Hepatocyte (in vitro differentiated cells): ENCODE results near the gene CXCL16. TPM values are rescaled to one million over a fixed set of nuclear protein-coding genes. Genes with fewer than 3 reads are reported as not detected.

Experiments used
- DNase-seq: peaks from one replicate; pipeline ENCODE4 v3.0.0-alpha.2; 2016; ENCODE audit warnings: low spot score
- H2AFZ ChIP-seq: fragments of 200-600 bp; sonication (generic); 2 replicates; pipeline ENCODE4 v1.6.0; 2016; ENCODE audit warnings: antibody characterized with exemption, mild to moderate bottlenecking
- H3K27ac ChIP-seq: fragments of 200-600 bp; sonication (generic); 2 replicates; pipeline ENCODE4 v1.5.1; 2016; ENCODE audit warnings: mild to moderate bottlenecking
- H3K27me3 ChIP-seq: fragments of 200-600 bp; sonication (generic); 2 replicates; pipeline ENCODE4 v1.6.1; 2016
- H3K36me3 ChIP-seq: fragments of 200-600 bp; sonication (generic); replicated peaks from 2 replicates; pipeline ENCODE4 v1.5.1; 2016; ENCODE audit warnings: low read depth; ENCODE audit not compliant: insufficient read depth
- H3K4me1 ChIP-seq: fragments of 200-600 bp; sonication (generic); 2 replicates; pipeline ENCODE4 v1.5.1; 2016; ENCODE audit warnings: mild to moderate bottlenecking, moderate library complexity; ENCODE audit not compliant: insufficient read depth
- H3K4me2 ChIP-seq: fragments of 200-600 bp; sonication (generic); 2 replicates; pipeline ENCODE4 v1.6.0; 2016
- H3K4me3 ChIP-seq: fragments of 200-600 bp; sonication (generic); 2 replicates; pipeline ENCODE4 v1.5.1; 2016; ENCODE audit warnings: mild to moderate bottlenecking
- H3K79me2 ChIP-seq: fragments of 200-600 bp; sonication (generic); 2 replicates; pipeline ENCODE4 v1.6.0; 2017; ENCODE audit warnings: mild to moderate bottlenecking
- H3K9me2 ChIP-seq: fragments of 200-600 bp; sonication (generic); replicated peaks from 2 replicates; pipeline ENCODE4 v1.6.0; 2017; ENCODE audit warnings: mild to moderate bottlenecking; ENCODE audit not compliant: insufficient read depth
- H3K9me3 ChIP-seq: fragments of 200-600 bp; sonication (generic); 2 replicates; pipeline ENCODE4 v1.5.1; 2016; ENCODE audit warnings: low read depth, mild to moderate bottlenecking
- H4K20me1 ChIP-seq: fragments of 200-600 bp; sonication (generic); 2 replicates; pipeline ENCODE4 v1.6.0; 2016; ENCODE audit warnings: mild to moderate bottlenecking; ENCODE audit not compliant: insufficient read depth, poor library complexity, severe bottlenecking
- CTCF ChIP-seq: fragments of 200-600 bp; sonication (generic); IDR thresholded peaks from 2 replicates; pipeline ENCODE4 v1.5.1; 2016; ENCODE audit warnings: antibody characterized with exemption, mild to moderate bottlenecking; ENCODE audit not compliant: poor library complexity
- EZH2 ChIP-seq: fragments of 200-600 bp; sonication (generic); IDR thresholded peaks from 2 replicates; pipeline ENCODE4 v1.6.1; 2016; ENCODE audit warnings: antibody characterized with exemption, mild to moderate bottlenecking, borderline replicate concordance
- EZH2phosphoT487 ChIP-seq: fragments of 200-600 bp; sonication (generic); IDR thresholded peaks from one replicate; pipeline ENCODE4 v1.6.1; 2018; ENCODE audit warnings: antibody characterized with exemption, mild to moderate bottlenecking, low read depth, moderate library complexity; ENCODE audit not compliant: unreplicated experiment, severe bottlenecking
- WGBS: methylation state at CpG from one replicate; pipeline ENCODE4 v1.1.6; 2016; ENCODE audit warnings: low lambda C conversion rate; ENCODE audit errors: missing lambda C conversion rate; 5-methylcytosine and 5-hydroxymethylcytosine counted together
- polyA plus RNA-seq: library from polyadenylated mRNA; unstranded; fragments of >200 nt; fragmentation: Nextera tagmentation; extraction: Ambion mirVana; gene quantifications from 2 replicates; pipeline ENCODE4 v1.2.1, GENCODE V29; 2016
- total RNA-seq: library from RNA; depleted of rRNA; stranded (reverse); fragments of >200 nt; gene quantifications from 2 replicates; pipeline ENCODE4 v1.2.3, GENCODE V29; 2014

Gene CXCL16
- total and polyA plus RNA-seq, 2 experiments from 2014 or later: 39.9 to 82.5 TPM

- Histone ChIP-seq H3K27me3 (no peaks in the 10 kb centered on the region), H3K4me3 (no peak overlapping the region), H3K27ac (no peak overlapping the region), H3K9me3 (no peaks in the 10 kb centered on the region), H3K9me2 (no peaks in the 10 kb centered on the region), H3K4me2 (no peak overlapping the region), H3K36me3 (no peaks in the 10 kb centered on the region), H2AFZ (no peak overlapping the region), H4K20me1 (no peaks in the 10 kb centered on the region), H3K4me1 (peaks cover 11% of the 10 kb centered on the region), H3K79me2 (no peaks in the 10 kb centered on the region)
- TF ChIP-seq EZH2phosphoT487 (no peak), CTCF (no peak), EZH2 (no peak)
- DNase-seq: no peak
- WGBS: 68% methylated on average over 28 of the region's 28 CpGs
Measured at GRCh38 chr17:4782652-4783051, 42.9 kb upstream of the CXCL16 start.

DNA sequence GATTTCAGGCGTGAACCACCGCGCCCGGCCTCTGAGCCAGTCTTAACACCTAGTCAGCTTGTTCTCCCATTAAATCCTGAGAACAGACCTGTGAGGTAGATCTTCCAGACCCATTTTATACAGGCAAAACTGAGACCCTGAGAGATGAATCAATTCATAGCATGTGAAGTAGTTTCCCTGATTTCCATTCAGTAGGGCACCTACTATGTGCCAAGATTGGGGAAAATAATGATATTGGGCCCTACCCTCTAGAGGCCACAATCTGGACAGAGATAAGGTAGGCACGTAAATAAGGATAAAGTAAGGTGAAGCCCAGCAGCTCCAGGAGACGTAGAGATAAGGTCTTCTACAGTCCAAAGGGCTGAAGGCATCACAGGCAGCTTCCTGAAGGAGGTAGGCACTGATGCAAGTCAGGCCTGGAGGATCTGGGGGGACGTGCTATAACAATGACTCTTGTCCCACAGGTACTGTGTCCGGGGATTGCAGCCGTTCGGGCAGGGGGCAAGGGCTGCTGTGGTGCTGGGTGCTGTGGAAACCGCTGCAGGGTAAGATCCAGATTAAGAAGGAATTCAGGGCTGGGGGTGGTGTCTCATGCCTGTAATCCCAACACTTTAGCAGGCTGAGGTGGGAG, 40.7 kb upstream of the CXCL16 start:
- no peaks in the 10 kb centered on the region for H3K9me3 ChIP-seq
- H3K9me2 ChIP-seq: no peaks in the 10 kb centered on the region
- no peaks in the 10 kb centered on the region for H3K79me2 ChIP-seq
- H3K27ac ChIP-seq: no peak overlapping the region
- 80% methylated on average over 11 of the region's 11 CpGs for WGBS
- no peak overlapping the region for H2AFZ ChIP-seq
- no peaks in the 10 kb centered on the region for H3K27me3 ChIP-seq
- TF ChIP-seq EZH2phosphoT487: no peak
- no peak for TF ChIP-seq CTCF
- no peak for TF ChIP-seq EZH2
- H3K4me3 ChIP-seq: no peak overlapping the region
- peak; percentile 26 for DNase-seq
- peaks cover 3% of the 10 kb centered on the region for H3K4me1 ChIP-seq
- no peaks in the 10 kb centered on the region for H3K36me3 ChIP-seq
- H4K20me1 ChIP-seq: no peaks in the 10 kb centered on the region
- H3K4me2 ChIP-seq: no peak overlapping the region

DNA sequence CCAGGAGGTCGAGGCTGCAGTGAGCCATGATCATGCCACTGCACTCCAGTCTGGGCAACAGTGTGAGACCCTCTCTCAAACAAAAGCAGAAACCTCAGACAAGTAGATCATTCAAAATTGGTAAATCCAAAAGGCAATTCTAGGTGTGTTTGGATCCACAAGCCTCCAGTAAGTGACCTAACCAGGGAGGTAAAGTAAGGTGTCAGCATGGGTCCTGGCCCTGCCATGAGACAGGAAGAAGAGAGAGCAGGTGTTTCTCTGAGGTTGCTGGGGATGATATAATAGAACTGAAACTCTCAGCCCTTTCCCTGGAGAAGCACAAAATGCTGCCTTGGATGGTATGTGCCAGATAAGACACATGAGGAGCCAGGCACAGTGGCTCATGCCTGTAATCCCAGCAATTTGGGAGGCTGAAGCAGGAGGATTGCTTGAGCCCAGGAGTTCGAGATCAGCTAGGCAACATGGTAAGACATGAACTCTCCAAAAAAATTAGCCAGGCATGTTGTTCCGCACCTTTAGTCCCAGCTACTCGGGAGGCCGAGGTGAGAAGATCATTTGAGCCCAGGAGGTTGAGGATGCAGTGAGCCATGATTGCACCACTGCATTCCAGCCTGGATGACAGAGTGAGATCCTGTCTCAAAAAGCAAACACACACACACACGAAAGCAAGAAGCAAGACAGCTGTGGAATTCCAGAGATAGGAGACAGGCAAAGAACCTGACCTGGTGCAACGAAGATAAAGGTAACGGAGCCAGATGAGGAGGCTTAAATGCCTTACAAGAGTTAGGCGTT, 38.4 kb upstream of the CXCL16 start:
- Histone ChIP-seq H3K4me1 (peaks cover 3% of the 10 kb centered on the region), H3K4me3 (no peak overlapping the region), H3K27me3 (no peaks in the 10 kb centered on the region), H3K4me2 (no peak overlapping the region), H3K9me3 (no peaks in the 10 kb centered on the region), H3K27ac (peak overlapping the region; percentile 78), H3K36me3 (no peaks in the 10 kb centered on the region), H2AFZ (no peak overlapping the region), H3K9me2 (no peaks in the 10 kb centered on the region), H3K79me2 (no peaks in the 10 kb centered on the region), H4K20me1 (no peaks in the 10 kb centered on the region)
- DNase-seq: peak; percentile 58
- TF ChIP-seq EZH2 (no peak), CTCF (no peak), EZH2phosphoT487 (no peak)
- WGBS: 41% methylated on average over 9 of the region's 9 CpGs
